Smooth muscle cell (in vitro differentiated cells): Measurements from ENCODE around the gene KCTD5. TPM values are rescaled to one million over a fixed set of nuclear protein-coding genes. Genes with fewer than 3 reads are reported as not detected.

Source experiments
- DNase-seq: peaks from one replicate; lab custom pipeline; 2025; ENCODE audit not compliant: unreplicated experiment; lab: John Stamatoyannopoulos, UW
- H2AFZ ChIP-seq: fragments of 200-600 bp; sonication (generic); 2 replicates; pipeline ENCODE4 v1.6.0; 2016; ENCODE audit warnings: antibody characterized with exemption, low read depth, mild to moderate bottlenecking
- H3F3A ChIP-seq: fragments of 200-600 bp; sonication (generic); 2 replicates; pipeline ENCODE4 v1.6.0; 2017; ENCODE audit warnings: antibody characterized with exemption, low read depth
- H3K27ac ChIP-seq: fragments of 200-600 bp; sonication (generic); 2 replicates; pipeline ENCODE4 v1.5.1; 2016; ENCODE audit warnings: low read depth, mild to moderate bottlenecking
- H3K27me3 ChIP-seq: fragments of 200-600 bp; sonication (generic); 2 replicates; pipeline ENCODE4 v1.6.1; 2016; ENCODE audit warnings: low read depth, mild to moderate bottlenecking
- H3K36me3 ChIP-seq: fragments of 200-600 bp; sonication (generic); 2 replicates; pipeline ENCODE4 v1.5.1; 2016; ENCODE audit warnings: low read depth
- H3K4me1 ChIP-seq: fragments of 200-600 bp; sonication (generic); 2 replicates; pipeline ENCODE4 v1.5.1; 2016; ENCODE audit warnings: low read depth
- H3K4me2 ChIP-seq: fragments of 200-600 bp; sonication (generic); 2 replicates; pipeline ENCODE4 v1.6.0; 2016; ENCODE audit warnings: mild to moderate bottlenecking
- H3K4me3 ChIP-seq: fragments of 200-600 bp; sonication (generic); 2 replicates; pipeline ENCODE4 v1.5.1; 2016; ENCODE audit warnings: mild to moderate bottlenecking
- H3K79me2 ChIP-seq: fragments of 200-600 bp; sonication (generic); 2 replicates; pipeline ENCODE4 v1.6.0; 2016; ENCODE audit warnings: low read depth, mild to moderate bottlenecking
- H3K9ac ChIP-seq: fragments of 200-600 bp; sonication (generic); 2 replicates; pipeline ENCODE4 v1.6.0; 2016; ENCODE audit warnings: low read depth
- H3K9me3 ChIP-seq: fragments of 200-600 bp; sonication (generic); replicated peaks from 2 replicates; pipeline ENCODE4 v1.5.1; 2016; ENCODE audit warnings: low read depth
- H4K20me1 ChIP-seq: fragments of 200-600 bp; sonication (generic); 2 replicates; pipeline ENCODE4 v1.6.0; 2016; ENCODE audit warnings: low read depth
- CTCF ChIP-seq: fragments of 200-600 bp; sonication (generic); IDR thresholded peaks from 2 replicates; pipeline ENCODE4 v1.5.1; 2017; ENCODE audit warnings: borderline replicate concordance, mild to moderate bottlenecking, antibody characterized with exemption; ENCODE audit not compliant: insufficient read depth, poor library complexity, severe bottlenecking
- WGBS: methylation state at CpG from one replicate; pipeline ENCODE4 v1.1.7; 2016; ENCODE audit warnings: low lambda C conversion rate; 5-methylcytosine and 5-hydroxymethylcytosine counted together
- polyA plus RNA-seq: library from polyadenylated mRNA; unstranded; fragments of >200 nt; fragmentation: Nextera tagmentation; extraction: Ambion mirVana; gene quantifications from 2 replicates; pipeline ENCODE4 v1.2.1, GENCODE V29; 2016
- total RNA-seq: library from RNA; depleted of rRNA; stranded (reverse); fragments of >200 nt; gene quantifications from 2 replicates; pipeline ENCODE4 v1.2.3, GENCODE V29; 2014

Gene KCTD5
- total and polyA plus RNA-seq, 2 experiments from 2014 or later: 35.5 to 38.2 TPM

- no peaks in the 10 kb centered on the region for H3K4me1 ChIP-seq
- H4K20me1 ChIP-seq: no peaks in the 10 kb centered on the region
- no peak for TF ChIP-seq CTCF
- no peak overlapping the region for H3K4me3 ChIP-seq
- H3K36me3 ChIP-seq: no peaks in the 10 kb centered on the region
- no peak overlapping the region for H3K27ac ChIP-seq
- H2AFZ ChIP-seq: no peak overlapping the region
- H3K9ac ChIP-seq: no peak overlapping the region
- no peak overlapping the region for H3K4me2 ChIP-seq
- 87% methylated on average over 7 of the region's 7 CpGs for WGBS
- no peaks in the 10 kb centered on the region for H3K27me3 ChIP-seq
- H3K9me3 ChIP-seq: no peaks in the 10 kb centered on the region
- DNase-seq: no peak
- H3K79me2 ChIP-seq: no peaks in the 10 kb centered on the region
- no peaks in the 10 kb centered on the region for H3F3A ChIP-seq
Measured at GRCh38 chr16:2737895-2738418, 55.6 kb downstream of the KCTD5 start.

DNA sequence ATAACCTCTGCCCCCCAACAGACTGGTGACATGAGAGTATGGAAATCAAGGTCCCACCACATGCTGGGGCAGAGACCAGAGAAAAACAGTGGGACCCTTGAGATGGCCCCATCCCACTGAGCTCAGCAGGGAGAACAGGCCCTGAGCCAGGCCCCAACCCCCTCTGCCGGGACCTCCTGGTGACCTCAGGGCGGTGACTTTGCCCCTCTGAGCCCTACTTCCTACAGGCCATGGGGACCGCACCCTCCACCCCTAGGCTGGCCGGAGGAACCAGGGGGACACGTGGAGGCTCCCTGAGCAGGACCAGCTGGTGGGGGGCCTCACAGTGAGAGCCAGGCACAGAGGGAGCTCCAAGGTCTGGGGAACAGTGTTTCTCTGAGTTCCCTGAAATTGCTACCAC is 56.3 kb downstream of the KCTD5 start:
- no peaks in the 10 kb centered on the region for H3K79me2 ChIP-seq
- no peak overlapping the region for H2AFZ ChIP-seq
- H3K27me3 ChIP-seq: no peaks in the 10 kb centered on the region
- 89% methylated on average over 5 of the region's 5 CpGs for WGBS
- no peaks in the 10 kb centered on the region for H3K9me3 ChIP-seq
- TF ChIP-seq CTCF: no peak
- H3K4me2 ChIP-seq: no peak overlapping the region
- H3K4me3 ChIP-seq: no peak overlapping the region
- H4K20me1 ChIP-seq: no peaks in the 10 kb centered on the region
- H3F3A ChIP-seq: no peaks in the 10 kb centered on the region
- H3K27ac ChIP-seq: no peak overlapping the region
- H3K36me3 ChIP-seq: no peaks in the 10 kb centered on the region
- no peaks in the 10 kb centered on the region for H3K4me1 ChIP-seq
- H3K9ac ChIP-seq: no peak overlapping the region
- DNase-seq: no peak

- H3K27ac ChIP-seq: no peak overlapping the region
- no peak overlapping the region for H3K4me2 ChIP-seq
- H3K36me3 ChIP-seq: no peaks in the 10 kb centered on the region
- no peak for TF ChIP-seq CTCF
- no peak for DNase-seq
- H3F3A ChIP-seq: no peaks in the 10 kb centered on the region
- no peaks in the 10 kb centered on the region for H4K20me1 ChIP-seq
- no peak overlapping the region for H3K9ac ChIP-seq
- no peaks in the 10 kb centered on the region for H3K9me3 ChIP-seq
- 79% methylated on average over 7 of the region's 8 CpGs for WGBS
- H2AFZ ChIP-seq: no peak overlapping the region
- no peaks in the 10 kb centered on the region for H3K79me2 ChIP-seq
- no peaks in the 10 kb centered on the region for H3K27me3 ChIP-seq
- H3K4me3 ChIP-seq: no peak overlapping the region
- no peaks in the 10 kb centered on the region for H3K4me1 ChIP-seq
Measured at GRCh38 chr16:2739625-2740430, 57.5 kb downstream of the KCTD5 start.
